Measurements from ENCODE around the gene C9orf153.
"Not testable (repeated sequence)": the region's sequence is repeated elsewhere in the genome, so short reads cannot be mapped to it uniquely, and the experiment has no call there.

C9orf153 gene

GRCh38 chr9:86298873-86299272 is 39.4 kb upstream of the C9orf153 start:
- no peak for DNase-seq
- Histone ChIP-seq H3K27ac (no peak overlapping the region), H3K27me3 (replicated peaks) (no peaks in the 10 kb centered on the region), H3K4me3 (ENCODE audit: low read depth, low read length) (no peak overlapping the region), H3K36me3 (replicated peaks) (peaks cover 58% of the 10 kb centered on the region)
- no peak for TF ChIP-seq CTCF (IDR thresholded peaks at IDR 0.05; ENCODE audit: low read depth, low read length, missing control alignments)
- in situ Hi-C loops (cut with HindIII; ENCODE audit: low pct_ligation_motif_present, low sequenced_read_pairs): no loop called here

- H3K27me3 ChIP-seq (replicated peaks); H3K36me3 ChIP-seq (replicated peaks); H3K4me3 ChIP-seq (ENCODE audit: low read depth, low read length); in situ Hi-C loops (cut with HindIII; ENCODE audit: low pct_ligation_motif_present, low sequenced_read_pairs); DNase-seq; H3K27ac ChIP-seq: not testable (repeated sequence)
Measured at GRCh38 chr9:86290341-86290740, 30.9 kb upstream of the C9orf153 start.

- in situ Hi-C loops (cut with HindIII; ENCODE audit: low pct_ligation_motif_present, low sequenced_read_pairs): no loop called here
- Histone ChIP-seq H3K27ac (no peak overlapping the region), H3K36me3 (replicated peaks) (peaks cover 2% of the 10 kb centered on the region), H3K27me3 (replicated peaks) (no peaks in the 10 kb centered on the region), H3K4me3 (ENCODE audit: low read depth, low read length) (no peak overlapping the region)
- DNase-seq: no peak
- no peak for TF ChIP-seq CTCF (IDR thresholded peaks at IDR 0.05; ENCODE audit: low read depth, low read length, missing control alignments)
Measured at GRCh38 chr9:86288499-86289198, 29.2 kb upstream of the C9orf153 start.

- Histone ChIP-seq H3K36me3 (replicated peaks) (no peaks in the 10 kb centered on the region), H3K4me3 (ENCODE audit: low read depth, low read length) (no peak overlapping the region), H3K27ac (no peak overlapping the region), H3K27me3 (replicated peaks) (no peaks in the 10 kb centered on the region)
- TF ChIP-seq CTCF (IDR thresholded peaks at IDR 0.05; ENCODE audit: low read depth, low read length, missing control alignments): peak; percentile 72
- peak; percentile 42 for DNase-seq
- in situ Hi-C loops (cut with HindIII; ENCODE audit: low pct_ligation_motif_present, low sequenced_read_pairs): no loop called here
Measured at GRCh38 chr9:86287013-86287412, 27.6 kb upstream of the C9orf153 start.

GRCh38 chr9:86286278-86286677 is 26.8 kb upstream of the C9orf153 start:
- H3K27me3 ChIP-seq (replicated peaks): no peaks in the 10 kb centered on the region
- DNase-seq: no peak
- H3K4me3 ChIP-seq (ENCODE audit: low read depth, low read length): no peak overlapping the region
- no peak for TF ChIP-seq CTCF (IDR thresholded peaks at IDR 0.05; ENCODE audit: low read depth, low read length, missing control alignments)
- H3K36me3 ChIP-seq (replicated peaks): no peaks in the 10 kb centered on the region
- no peak overlapping the region for H3K27ac ChIP-seq
- in situ Hi-C loops (cut with HindIII; ENCODE audit: low pct_ligation_motif_present, low sequenced_read_pairs): no loop called here

GRCh38 chr9:86285261-86285660 is 25.8 kb upstream of the C9orf153 start:
- H3K27ac ChIP-seq: no peak overlapping the region
- TF ChIP-seq CTCF (IDR thresholded peaks at IDR 0.05; ENCODE audit: low read depth, low read length, missing control alignments): no peak
- no peaks in the 10 kb centered on the region for H3K36me3 ChIP-seq (replicated peaks)
- in situ Hi-C loops (cut with HindIII; ENCODE audit: low pct_ligation_motif_present, low sequenced_read_pairs): no loop called here
- no peaks in the 10 kb centered on the region for H3K27me3 ChIP-seq (replicated peaks)
- no peak overlapping the region for H3K4me3 ChIP-seq (ENCODE audit: low read depth, low read length)
- DNase-seq: no peak
